Ascending aorta (tissue), 2 donors: Measurements from ENCODE around the gene CROT. TPM values are rescaled to one million over a fixed set of nuclear protein-coding genes. Genes with fewer than 3 reads are reported as not detected.

ENCODE experiments used
- DNase-seq, 2 donors: peaks; one replicate each; pipeline ENCODE4 v3.0.0-alpha.2; 2019; ENCODE audit warnings: low spot score in 2 of 2
- H3K27ac ChIP-seq, 2 donors: fragments of 200-600 bp; sonication (generic); one replicate each; pipeline ENCODE4 v1.5.1; 2016 to 2017; ENCODE audit warnings: mild to moderate bottlenecking in 1 of 2
- H3K27me3 ChIP-seq: fragments of 200-600 bp; sonication (generic); one replicate; pipeline ENCODE4 v1.5.1; 2017
- H3K36me3 ChIP-seq, 2 donors: fragments of 200-600 bp; sonication (generic); one replicate each; pipeline ENCODE4 v1.5.1; 2016
- H3K4me1 ChIP-seq, 2 donors: fragments of 200-600 bp; sonication (generic); one replicate each; pipeline ENCODE4 v1.5.1; 2016 to 2017; ENCODE audit warnings: mild to moderate bottlenecking in 1 of 2
- H3K4me3 ChIP-seq, 2 donors: fragments of 200-600 bp; sonication (generic); one replicate each; pipeline ENCODE4 v1.5.1; 2016 to 2017; ENCODE audit warnings: mild to moderate bottlenecking in 1 of 2
- H3K9me3 ChIP-seq, 2 donors: fragments of 200-600 bp; sonication (generic); one replicate each; pipeline ENCODE4 v1.5.1; 2016
- CTCF ChIP-seq, 3 experiments: fragments of 200-600 bp in 2 of 3; fragments of 450-650 bp in 1 of 3; sonication (generic) in 2 of 3; IDR thresholded peaks; one replicate each; pipeline ENCODE4 v1.5.1; 2016 to 2019; ENCODE audit warnings: antibody characterized with exemption in 3 of 3, mild to moderate bottlenecking in 1 of 3, moderate library complexity in 1 of 3
- intact Hi-C: fragments of 100-400 bp; cut with DNase I; formaldehyde crosslinking; loops from one replicate; pipeline ENCODE4 v1.15.1; 2023
- total RNA-seq: library from RNA; depleted of rRNA; stranded (reverse); fragments of >200 nt; gene quantifications from one replicate; pipeline ENCODE4 v1.1.0, GENCODE V29; 2016

The CROT gene
- total RNA-seq, 1 donor from 2014 or later, result 3.0 TPM

DNA sequence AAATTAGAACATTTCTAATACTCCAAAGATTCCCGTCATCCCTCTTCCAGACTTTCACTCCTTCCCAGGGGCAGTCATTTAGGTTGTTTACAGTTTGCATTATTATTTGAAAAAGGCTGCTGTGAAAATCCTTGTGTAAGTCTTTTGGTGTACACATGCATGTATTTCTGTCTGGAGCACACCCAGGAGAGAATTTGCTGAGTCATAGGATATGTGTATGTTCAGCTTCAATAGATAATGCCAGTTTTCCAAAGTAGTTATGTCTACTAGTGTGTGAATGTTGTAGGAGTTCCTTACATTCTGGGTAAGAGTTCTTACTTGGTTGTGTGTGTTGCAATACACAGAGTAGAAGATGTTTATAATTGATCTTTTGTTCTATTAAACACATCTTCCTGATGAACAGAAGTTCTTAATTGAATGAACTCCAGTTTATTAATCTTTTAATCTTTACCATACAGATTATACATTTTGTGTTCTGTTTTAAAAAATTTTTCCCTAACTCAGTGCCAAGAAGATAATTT, 25.3 kb downstream of the CROT start:
- no peaks in the 10 kb centered on the region for H3K9me3 ChIP-seq
- intact Hi-C loops, result no loop called here
- no peaks in the 10 kb centered on the region for H3K4me1 ChIP-seq
- peaks cover 0 to 10% of the 10 kb centered on the region in 2 donors for H3K36me3 ChIP-seq
- DNase-seq, result no peak
- TF ChIP-seq CTCF (IDR thresholded peaks at IDR 0.05), result no peak
- H3K27me3 ChIP-seq, result no peaks in the 10 kb centered on the region
- H3K4me3 ChIP-seq, result no peak overlapping the region
- H3K27ac ChIP-seq, result no peak overlapping the region

GRCh38 chr7:87375662-87376435, 30.4 kb downstream of the CROT start:
- Histone ChIP-seq H3K27me3 (no peaks in the 10 kb centered on the region), H3K4me3 (no peak overlapping the region), H3K36me3 (peaks cover 0 to 9% of the 10 kb centered on the region in 2 donors), H3K9me3 (no peaks in the 10 kb centered on the region), H3K4me1 (no peaks in the 10 kb centered on the region), H3K27ac (no peak overlapping the region)
- no peak for DNase-seq
- no peak for TF ChIP-seq CTCF (IDR thresholded peaks at IDR 0.05)
- intact Hi-C loops, result no loop called here

GRCh38 chr7:87380905-87381304, 35.4 kb downstream of the CROT start:
- Histone ChIP-seq H3K4me1 (no peaks in the 10 kb centered on the region), H3K9me3 (no peaks in the 10 kb centered on the region), H3K27ac (no peak overlapping the region), H3K36me3 (peaks cover 5 to 40% of the 10 kb centered on the region in 2 donors), H3K4me3 (no peak overlapping the region), H3K27me3 (no peaks in the 10 kb centered on the region)
- intact Hi-C loops, result no loop called here
- no peak for DNase-seq
- TF ChIP-seq CTCF (IDR thresholded peaks at IDR 0.05), result no peak

DNA sequence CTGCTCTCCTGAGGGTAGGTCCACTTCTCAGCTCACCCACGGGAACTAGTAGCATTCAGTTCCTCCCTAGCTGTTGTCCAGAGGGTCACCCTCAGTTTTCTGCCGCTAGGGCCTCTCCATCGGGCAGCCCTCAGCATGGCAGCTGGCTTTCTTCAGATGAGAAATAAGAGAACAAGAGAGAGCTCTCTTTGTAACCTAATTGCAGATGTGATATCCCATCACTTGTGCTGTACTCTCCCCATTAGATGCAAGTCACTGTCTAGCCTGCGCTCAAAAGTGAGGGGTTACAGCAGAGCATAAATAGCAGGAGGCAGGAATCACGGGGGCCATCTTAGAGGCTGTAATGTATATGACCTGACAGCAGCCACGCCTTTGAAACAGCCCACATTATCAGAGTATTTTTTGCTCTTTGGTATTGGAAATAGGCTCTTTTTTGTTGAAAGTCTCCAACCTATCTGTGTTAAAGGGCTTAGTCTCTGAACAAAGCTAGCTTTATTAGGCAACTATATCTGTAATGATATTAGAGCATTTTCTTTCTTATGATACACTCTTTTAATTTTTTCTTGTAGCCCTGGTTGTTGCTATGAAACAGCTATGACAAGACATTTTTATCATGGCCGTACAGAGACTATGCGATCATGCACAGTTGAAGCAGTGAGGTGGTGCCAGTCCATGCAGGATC, 45.7 kb downstream of the CROT start:
- Histone ChIP-seq H3K4me1 (no peaks in the 10 kb centered on the region), H3K4me3 (no peak overlapping the region), H3K36me3 (peaks cover 18 to 45% of the 10 kb centered on the region in 2 donors), H3K9me3 (no peaks in the 10 kb centered on the region), H3K27me3 (no peaks in the 10 kb centered on the region), H3K27ac (no peak overlapping the region)
- TF ChIP-seq CTCF (IDR thresholded peaks at IDR 0.05), result no peak
- intact Hi-C loops, result no loop called here
- DNase-seq, result no peak

GRCh38 chr7:87395442-87396020, 50.1 kb downstream of the CROT start:
- peaks cover 23 to 31% of the 10 kb centered on the region in 2 donors for H3K36me3 ChIP-seq
- H3K4me1 ChIP-seq, result no peaks in the 10 kb centered on the region

More at GRCh38 chr7:87395442-87396020, 50.1 kb downstream of the CROT start:
- Histone ChIP-seq H3K27ac (no peak overlapping the region), H3K4me3 (no peak overlapping the region), H3K9me3 (no peaks in the 10 kb centered on the region), H3K27me3 (no peaks in the 10 kb centered on the region)
- no peak for TF ChIP-seq CTCF (IDR thresholded peaks at IDR 0.05)
- intact Hi-C loops, result no loop called here
- no peak for DNase-seq
